ENCODE data around the gene IFITM1.
"Not testable (repeated sequence)": the region's sequence is repeated elsewhere in the genome, so short reads cannot be mapped to it uniquely, and the experiment has no call there.

Gene IFITM1

GRCh38 chr11:326842-327580 is 13.2 kb downstream of the IFITM1 start:
- DNase-seq (ENCODE audit: low read depth), result no peak

- DNase-seq (ENCODE audit: low read depth), result no peak
These were observed 13.7 kb downstream of the IFITM1 start for GRCh38 chr11:327581-327923.

GRCh38 chr11:328012-328411 is 14.2 kb downstream of the IFITM1 start:
- DNase-seq (ENCODE audit: low read depth), result no peak

GRCh38 chr11:328516-329100 is 14.8 kb downstream of the IFITM1 start:
- DNase-seq (ENCODE audit: low read depth), result not testable (repeated sequence)

GRCh38 chr11:329886-330253 is 16.0 kb downstream of the IFITM1 start:
- no peak for DNase-seq (ENCODE audit: low read depth)

GRCh38 chr11:330307-330693 is 16.5 kb downstream of the IFITM1 start:
- no peak for DNase-seq (ENCODE audit: low read depth)

GRCh38 chr11:330694-331357 is 17.0 kb downstream of the IFITM1 start:
- no peak for DNase-seq (ENCODE audit: low read depth)

- no peak for DNase-seq (ENCODE audit: low read depth)
These were observed 17.7 kb downstream of the IFITM1 start for GRCh38 chr11:331358-332060.

GRCh38 chr11:332651-333480 is 19.0 kb downstream of the IFITM1 start:
- DNase-seq (ENCODE audit: low read depth), result no peak

GRCh38 chr11:333616-334263 is 19.9 kb downstream of the IFITM1 start:
- DNase-seq (ENCODE audit: low read depth), result not testable (repeated sequence)

- no peak for DNase-seq (ENCODE audit: low read depth)
These were observed 20.6 kb downstream of the IFITM1 start for GRCh38 chr11:334264-334994.

GRCh38 chr11:335779-336658 is 22.2 kb downstream of the IFITM1 start:
- no peak for DNase-seq (ENCODE audit: low read depth)

GRCh38 chr11:336659-337198 is 22.9 kb downstream of the IFITM1 start:
- no peak for DNase-seq (ENCODE audit: low read depth)

GRCh38 chr11:337711-338110 is 23.9 kb downstream of the IFITM1 start:
- no peak for DNase-seq (ENCODE audit: low read depth)

- DNase-seq (ENCODE audit: low read depth), result no peak
These were observed 26.1 kb downstream of the IFITM1 start for GRCh38 chr11:339963-340362.

GRCh38 chr11:340539-341512 is 27.0 kb downstream of the IFITM1 start:
- no peak for DNase-seq (ENCODE audit: low read depth)

- DNase-seq (ENCODE audit: low read depth), result no peak
These were observed 28.5 kb downstream of the IFITM1 start for GRCh38 chr11:342328-342727.

- no peak for DNase-seq (ENCODE audit: low read depth)
These were observed 31.2 kb downstream of the IFITM1 start for GRCh38 chr11:344836-345578.
